HG02678 (cell line): ENCODE measurements around the gene EFCAB14.
"Not testable (repeated sequence)": the region's sequence is repeated elsewhere in the genome, so short reads cannot be mapped to it uniquely, and the experiment has no call there.

Experiments used
- ATAC-seq: cut with Tn5 transposase; IDR thresholded peaks from one replicate; pipeline ENCODE4 v1.9.1; 2021; ENCODE audit warnings: mild to moderate bottlenecking, moderate library complexity; ENCODE audit not compliant: unreplicated experiment

EFCAB14 gene

GRCh38 chr1:46687093-46687659, 31.7 kb downstream of the EFCAB14 start:
- no peak for ATAC-seq

GRCh38 chr1:46686255-46686654, 32.7 kb downstream of the EFCAB14 start:
- no peak for ATAC-seq

GRCh38 chr1:46684670-46685069, 34.2 kb downstream of the EFCAB14 start:
- no peak for ATAC-seq

- no peak for ATAC-seq
Observed at GRCh38 chr1:46682064-46682463, 36.9 kb downstream of the EFCAB14 start.

GRCh38 chr1:46681333-46682034, 37.4 kb downstream of the EFCAB14 start:
- ATAC-seq = no peak

GRCh38 chr1:46679789-46680573, 38.9 kb downstream of the EFCAB14 start:
- no peak for ATAC-seq

- no peak for ATAC-seq
Observed at GRCh38 chr1:46677339-46677738, 41.6 kb downstream of the EFCAB14 start.

- no peak for ATAC-seq
Observed at GRCh38 chr1:46676531-46676930, 42.4 kb downstream of the EFCAB14 start.

GRCh38 chr1:46675549-46676314, 43.2 kb downstream of the EFCAB14 start:
- peak; percentile 80 for ATAC-seq

- ATAC-seq = no peak
Observed at GRCh38 chr1:46673749-46674182, 45.1 kb downstream of the EFCAB14 start.

GRCh38 chr1:46672696-46673095, 46.2 kb downstream of the EFCAB14 start:
- ATAC-seq = no peak

GRCh38 chr1:46671554-46671953, 47.4 kb downstream of the EFCAB14 start, which contains the start of gene TEX38:
Gene TEX38, plus strand, starts transcription at chr1:46671854. Its CDS starts 81 bp downstream, at chr1:46671935.
- ATAC-seq = no peak

- ATAC-seq = no peak
Observed at GRCh38 chr1:46670134-46670533, 48.8 kb downstream of the EFCAB14 start.

- ATAC-seq = peak; percentile 75
Observed at GRCh38 chr1:46667782-46668760, 50.8 kb downstream of the EFCAB14 start, which contains the start of gene ATPAF1. Gene ATPAF1, minus strand, starts transcription at chr1:46668364. Its CDS starts 42 bp downstream, at chr1:46668322.

- no peak for ATAC-seq
Observed at GRCh38 chr1:46665983-46666382, 52.9 kb downstream of the EFCAB14 start.

- ATAC-seq = not testable (repeated sequence)
Observed at GRCh38 chr1:46662919-46663318, 56.0 kb downstream of the EFCAB14 start.

- ATAC-seq = peak; percentile 70
Observed at GRCh38 chr1:46660116-46660515, 58.8 kb downstream of the EFCAB14 start.

- ATAC-seq = no peak
Observed at GRCh38 chr1:46659307-46659870, 59.5 kb downstream of the EFCAB14 start.

- no peak for ATAC-seq
Observed at GRCh38 chr1:46657775-46658174, 61.1 kb downstream of the EFCAB14 start.
